ENCODE results near the gene NPY5R. TPM values are rescaled to one million over a fixed set of nuclear protein-coding genes. Genes with fewer than 3 reads are reported as not detected.

Gene NPY5R
- total and polyA plus RNA-seq, 2 experiments from 2014 or later = 1.8 to 2.4 TPM

DNA sequence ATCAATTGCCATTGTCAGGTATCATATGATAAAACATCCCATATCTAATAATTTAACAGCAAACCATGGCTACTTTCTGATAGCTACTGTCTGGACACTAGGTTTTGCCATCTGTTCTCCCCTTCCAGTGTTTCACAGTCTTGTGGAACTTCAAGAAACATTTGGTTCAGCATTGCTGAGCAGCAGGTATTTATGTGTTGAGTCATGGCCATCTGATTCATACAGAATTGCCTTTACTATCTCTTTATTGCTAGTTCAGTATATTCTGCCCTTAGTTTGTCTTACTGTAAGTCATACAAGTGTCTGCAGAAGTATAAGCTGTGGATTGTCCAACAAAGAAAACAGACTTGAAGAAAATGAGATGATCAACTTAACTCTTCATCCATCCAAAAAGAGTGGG is 7.0 kb downstream of the NPY5R start:
- Mint-ChIP-seq H3K27ac (no peak overlapping the region), H3K4me1 (no peaks in the 10 kb centered on the region), H3K36me3 (ENCODE audit: low read depth) (no peaks in the 10 kb centered on the region), H3K9me3 (no peaks in the 10 kb centered on the region), H3K27me3 (ENCODE audit: insufficient read depth, low read depth, poor library complexity) (no peaks in the 10 kb centered on the region), H3K4me3 (no peak overlapping the region)
- H3K4me1 ChIP-seq (ENCODE audit: insufficient read depth) = no peaks in the 10 kb centered on the region
- H4K20me1 ChIP-seq (replicated peaks; ENCODE audit: insufficient read depth) = no peaks in the 10 kb centered on the region
- no peak overlapping the region for H3K4me3 ChIP-seq
- H3K27ac ChIP-seq (ENCODE audit: low read depth) = no peak overlapping the region
- no peaks in the 10 kb centered on the region for H3F3A ChIP-seq (replicated peaks; ENCODE audit: low read depth)
- TF ChIP-seq ETS1 (IDR thresholded peaks at IDR 0.05) = no peak
- TF ChIP-seq NANOG (IDR thresholded peaks at IDR 0.05; ENCODE audit: borderline replicate concordance) = no peak
- no peak for TF ChIP-seq EZH2phosphoT487 (IDR thresholded peaks at IDR 0.05; ENCODE audit: unreplicated experiment)
- no peak for TF ChIP-seq ZNF114 (CRISPR knock-in tag; IDR thresholded peaks at IDR 0.05)
- TF ChIP-seq CTCF (conservative IDR thresholded peaks at IDR 0.05; ENCODE audit: low read depth in 2 of 2) = no peak
- TF ChIP-seq ZNF331 (CRISPR knock-in tag; IDR thresholded peaks at IDR 0.05; ENCODE audit: low read depth) = no peak
- TF ChIP-seq EZH2 (IDR thresholded peaks at IDR 0.05; ENCODE audit: low read depth, unreplicated experiment) = no peak
- TF ChIP-seq, protein P1, sequence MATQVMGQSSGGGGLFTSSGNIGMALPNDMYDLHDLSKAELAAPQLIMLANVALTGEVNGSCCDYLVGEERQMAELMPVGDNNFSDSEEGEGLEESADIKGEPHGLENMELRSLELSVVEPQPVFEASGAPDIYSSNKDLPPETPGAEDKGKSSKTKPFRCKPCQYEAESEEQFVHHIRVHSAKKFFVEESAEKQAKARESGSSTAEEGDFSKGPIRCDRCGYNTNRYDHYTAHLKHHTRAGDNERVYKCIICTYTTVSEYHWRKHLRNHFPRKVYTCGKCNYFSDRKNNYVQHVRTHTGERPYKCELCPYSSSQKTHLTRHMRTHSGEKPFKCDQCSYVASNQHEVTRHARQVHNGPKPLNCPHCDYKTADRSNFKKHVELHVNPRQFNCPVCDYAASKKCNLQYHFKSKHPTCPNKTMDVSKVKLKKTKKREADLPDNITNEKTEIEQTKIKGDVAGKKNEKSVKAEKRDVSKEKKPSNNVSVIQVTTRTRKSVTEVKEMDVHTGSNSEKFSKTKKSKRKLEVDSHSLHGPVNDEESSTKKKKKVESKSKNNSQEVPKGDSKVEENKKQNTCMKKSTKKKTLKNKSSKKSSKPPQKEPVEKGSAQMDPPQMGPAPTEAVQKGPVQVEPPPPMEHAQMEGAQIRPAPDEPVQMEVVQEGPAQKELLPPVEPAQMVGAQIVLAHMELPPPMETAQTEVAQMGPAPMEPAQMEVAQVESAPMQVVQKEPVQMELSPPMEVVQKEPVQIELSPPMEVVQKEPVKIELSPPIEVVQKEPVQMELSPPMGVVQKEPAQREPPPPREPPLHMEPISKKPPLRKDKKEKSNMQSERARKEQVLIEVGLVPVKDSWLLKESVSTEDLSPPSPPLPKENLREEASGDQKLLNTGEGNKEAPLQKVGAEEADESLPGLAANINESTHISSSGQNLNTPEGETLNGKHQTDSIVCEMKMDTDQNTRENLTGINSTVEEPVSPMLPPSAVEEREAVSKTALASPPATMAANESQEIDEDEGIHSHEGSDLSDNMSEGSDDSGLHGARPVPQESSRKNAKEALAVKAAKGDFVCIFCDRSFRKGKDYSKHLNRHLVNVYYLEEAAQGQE (IDR thresholded peaks at IDR 0.05; ENCODE audit: unreplicated experiment) = no peak
- TF ChIP-seq STAT1 (IDR thresholded peaks at IDR 0.05; ENCODE audit: unreplicated experiment) = no peak
- no peak for TF ChIP-seq POLR2AphosphoS5 (IDR thresholded peaks at IDR 0.05; ENCODE audit: low read depth)
- no peak for TF ChIP-seq JUNB (IDR thresholded peaks at IDR 0.05; ENCODE audit: unreplicated experiment)
- no peak for TF ChIP-seq CREB1 (CRISPR knock-in tag; IDR thresholded peaks at IDR 0.05; ENCODE audit: low read depth)
- TF ChIP-seq, protein P2, sequence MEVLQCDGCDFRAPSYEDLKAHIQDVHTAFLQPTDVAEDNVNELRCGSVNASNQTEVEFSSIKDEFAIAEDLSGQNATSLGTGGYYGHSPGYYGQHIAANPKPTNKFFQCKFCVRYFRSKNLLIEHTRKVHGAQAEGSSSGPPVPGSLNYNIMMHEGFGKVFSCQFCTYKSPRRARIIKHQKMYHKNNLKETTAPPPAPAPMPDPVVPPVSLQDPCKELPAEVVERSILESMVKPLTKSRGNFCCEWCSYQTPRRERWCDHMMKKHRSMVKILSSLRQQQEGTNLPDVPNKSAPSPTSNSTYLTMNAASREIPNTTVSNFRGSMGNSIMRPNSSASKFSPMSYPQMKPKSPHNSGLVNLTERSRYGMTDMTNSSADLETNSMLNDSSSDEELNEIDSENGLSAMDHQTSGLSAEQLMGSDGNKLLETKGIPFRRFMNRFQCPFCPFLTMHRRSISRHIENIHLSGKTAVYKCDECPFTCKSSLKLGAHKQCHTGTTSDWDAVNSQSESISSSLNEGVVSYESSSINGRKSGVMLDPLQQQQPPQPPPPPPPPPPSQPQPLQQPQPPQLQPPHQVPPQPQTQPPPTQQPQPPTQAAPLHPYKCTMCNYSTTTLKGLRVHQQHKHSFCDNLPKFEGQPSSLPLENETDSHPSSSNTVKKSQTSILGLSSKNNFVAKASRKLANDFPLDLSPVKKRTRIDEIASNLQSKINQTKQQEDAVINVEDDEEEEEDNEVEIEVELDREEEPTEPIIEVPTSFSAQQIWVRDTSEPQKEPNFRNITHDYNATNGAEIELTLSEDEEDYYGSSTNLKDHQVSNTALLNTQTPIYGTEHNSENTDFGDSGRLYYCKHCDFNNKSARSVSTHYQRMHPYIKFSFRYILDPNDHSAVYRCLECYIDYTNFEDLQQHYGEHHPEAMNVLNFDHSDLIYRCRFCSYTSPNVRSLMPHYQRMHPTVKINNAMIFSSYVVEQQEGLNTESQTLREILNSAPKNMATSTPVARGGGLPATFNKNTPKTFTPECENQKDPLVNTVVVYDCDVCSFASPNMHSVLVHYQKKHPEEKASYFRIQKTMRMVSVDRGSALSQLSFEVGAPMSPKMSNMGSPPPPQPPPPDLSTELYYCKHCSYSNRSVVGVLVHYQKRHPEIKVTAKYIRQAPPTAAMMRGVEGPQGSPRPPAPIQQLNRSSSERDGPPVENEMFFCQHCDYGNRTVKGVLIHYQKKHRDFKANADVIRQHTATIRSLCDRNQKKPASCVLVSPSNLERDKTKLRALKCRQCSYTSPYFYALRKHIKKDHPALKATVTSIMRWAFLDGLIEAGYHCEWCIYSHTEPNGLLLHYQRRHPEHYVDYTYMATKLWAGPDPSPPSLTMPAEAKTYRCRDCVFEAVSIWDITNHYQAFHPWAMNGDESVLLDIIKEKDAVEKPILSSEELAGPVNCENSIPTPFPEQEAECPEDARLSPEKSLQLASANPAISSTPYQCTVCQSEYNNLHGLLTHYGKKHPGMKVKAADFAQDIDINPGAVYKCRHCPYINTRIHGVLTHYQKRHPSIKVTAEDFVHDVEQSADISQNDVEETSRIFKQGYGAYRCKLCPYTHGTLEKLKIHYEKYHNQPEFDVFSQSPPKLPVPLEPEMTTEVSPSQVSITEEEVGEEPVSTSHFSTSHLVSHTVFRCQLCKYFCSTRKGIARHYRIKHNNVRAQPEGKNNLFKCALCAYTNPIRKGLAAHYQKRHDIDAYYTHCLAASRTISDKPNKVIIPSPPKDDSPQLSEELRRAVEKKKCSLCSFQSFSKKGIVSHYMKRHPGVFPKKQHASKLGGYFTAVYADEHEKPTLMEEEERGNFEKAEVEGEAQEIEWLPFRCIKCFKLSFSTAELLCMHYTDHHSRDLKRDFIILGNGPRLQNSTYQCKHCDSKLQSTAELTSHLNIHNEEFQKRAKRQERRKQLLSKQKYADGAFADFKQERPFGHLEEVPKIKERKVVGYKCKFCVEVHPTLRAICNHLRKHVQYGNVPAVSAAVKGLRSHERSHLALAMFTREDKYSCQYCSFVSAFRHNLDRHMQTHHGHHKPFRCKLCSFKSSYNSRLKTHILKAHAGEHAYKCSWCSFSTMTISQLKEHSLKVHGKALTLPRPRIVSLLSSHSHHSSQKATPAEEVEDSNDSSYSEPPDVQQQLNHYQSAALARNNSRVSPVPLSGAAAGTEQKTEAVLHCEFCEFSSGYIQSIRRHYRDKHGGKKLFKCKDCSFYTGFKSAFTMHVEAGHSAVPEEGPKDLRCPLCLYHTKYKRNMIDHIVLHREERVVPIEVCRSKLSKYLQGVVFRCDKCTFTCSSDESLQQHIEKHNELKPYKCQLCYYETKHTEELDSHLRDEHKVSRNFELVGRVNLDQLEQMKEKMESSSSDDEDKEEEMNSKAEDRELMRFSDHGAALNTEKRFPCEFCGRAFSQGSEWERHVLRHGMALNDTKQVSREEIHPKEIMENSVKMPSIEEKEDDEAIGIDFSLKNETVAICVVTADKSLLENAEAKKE (CRISPR knock-in tag; IDR thresholded peaks at IDR 0.05) = no peak
- no peaks in the 10 kb centered on the region for H3K9me2 ChIP-seq (ENCODE audit: insufficient read depth)
- no peak overlapping the region for H2AFZ ChIP-seq
- DNase-seq (ENCODE audit: low spot score) (no peak), ATAC-seq (no peak)
- no peaks in the 10 kb centered on the region for H3K79me2 ChIP-seq (replicated peaks; ENCODE audit: insufficient read depth)
- no peaks in the 10 kb centered on the region for H3K36me3 ChIP-seq (ENCODE audit: insufficient read depth)
- no peak overlapping the region for H3K4me2 ChIP-seq
- no peaks in the 10 kb centered on the region for H3K27me3 ChIP-seq (ENCODE audit: insufficient read depth)

All from GM23338 (cell line).